Nephron progenitor cell (in vitro differentiated cells): ENCODE results near the gene CTNNBL1.
"Not testable (repeated sequence)": the region's sequence is repeated elsewhere in the genome, so short reads cannot be mapped to it uniquely, and the experiment has no call there.

Experiments used
- DNase-seq: peaks from one replicate; pipeline ENCODE4 v3.0.0; 2021
- H3K27ac Mint-ChIP-seq: 2 replicates; pipeline ENCODE4 v1.8.0; 2021; ENCODE audit warnings: mild to moderate bottlenecking, moderate library complexity, mixed read lengths
- H3K27me3 Mint-ChIP-seq: 2 replicates; pipeline ENCODE4 v1.8.0; 2021; ENCODE audit warnings: mild to moderate bottlenecking, low read depth, mixed read lengths; ENCODE audit not compliant: poor library complexity
- H3K36me3 Mint-ChIP-seq: 2 replicates; pipeline ENCODE4 v1.8.0; 2021; ENCODE audit warnings: low read depth, mixed read lengths
- H3K4me1 Mint-ChIP-seq: 2 replicates; pipeline ENCODE4 v1.8.0; 2021; ENCODE audit warnings: mixed read lengths
- H3K4me3 Mint-ChIP-seq: 2 replicates; pipeline ENCODE4 v1.8.0; 2021; ENCODE audit warnings: mild to moderate bottlenecking, moderate library complexity, mixed read lengths
- H3K9me3 Mint-ChIP-seq: 2 replicates; pipeline ENCODE4 v1.8.0; 2021; ENCODE audit warnings: mild to moderate bottlenecking, moderate library complexity, mixed read lengths
- TF ChIP-seq, protein P1 (sequence below): fragments of 200-600 bp; sonication (generic); IDR thresholded peaks from 2 replicates; pipeline ENCODE4 v1.5.0; 2021; ENCODE audit warnings: antibody characterized with exemption

The CTNNBL1 gene

DNA sequence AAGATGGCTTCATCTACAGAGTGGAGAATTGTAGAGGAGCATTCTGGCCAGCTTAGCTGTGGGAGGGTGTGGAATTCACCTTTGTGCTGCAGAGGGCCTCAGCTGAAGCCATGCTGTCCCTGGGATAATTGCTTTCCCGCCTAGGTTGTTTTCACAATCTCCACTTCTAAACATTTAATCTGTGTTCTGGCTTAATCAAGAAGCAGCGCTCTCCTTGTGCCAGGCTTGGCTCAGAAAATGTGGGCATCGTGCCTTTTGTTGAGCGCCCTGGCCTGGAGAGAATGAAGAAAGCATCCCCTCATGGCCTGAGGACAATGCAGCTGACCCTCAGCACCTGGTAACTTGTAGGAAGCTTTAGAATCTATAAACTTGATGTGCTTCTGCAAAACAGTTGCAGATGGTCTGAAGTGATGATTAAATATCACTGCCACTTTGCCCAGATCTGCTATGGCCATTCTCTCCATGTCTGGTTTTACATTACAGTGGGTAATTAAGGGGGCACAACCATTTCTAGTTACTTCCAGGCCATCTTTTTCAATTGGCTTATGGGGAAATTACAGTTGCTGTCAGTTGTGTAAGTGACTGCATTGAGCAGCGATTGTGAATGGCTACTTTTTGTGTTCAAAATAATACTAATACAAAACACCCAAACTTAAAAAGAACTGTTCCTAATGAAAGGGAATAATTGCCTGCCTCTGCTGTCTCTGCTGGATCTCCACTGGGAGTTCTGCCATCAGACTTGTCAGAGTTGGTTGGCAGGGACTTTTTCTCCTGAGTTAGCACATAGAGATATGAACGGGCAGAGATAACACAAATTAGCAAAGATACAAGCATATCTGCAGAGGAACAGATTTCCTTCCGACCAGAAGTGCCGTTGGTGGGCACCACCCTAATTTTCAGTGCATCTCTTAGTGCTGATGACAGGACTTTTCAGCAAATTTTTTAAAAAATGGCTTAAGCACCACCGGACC lies 18.4 kb downstream of the CTNNBL1 start:
- H3K27me3 Mint-ChIP-seq = no peaks in the 10 kb centered on the region
- no peak for DNase-seq
- no peak overlapping the region for H3K27ac Mint-ChIP-seq
- H3K4me1 Mint-ChIP-seq = peaks cover 39% of the 10 kb centered on the region
- H3K9me3 Mint-ChIP-seq = peaks cover 17% of the 10 kb centered on the region
- peaks cover 56% of the 10 kb centered on the region for H3K36me3 Mint-ChIP-seq
- H3K4me3 Mint-ChIP-seq = no peak overlapping the region
- TF ChIP-seq, protein P1, sequence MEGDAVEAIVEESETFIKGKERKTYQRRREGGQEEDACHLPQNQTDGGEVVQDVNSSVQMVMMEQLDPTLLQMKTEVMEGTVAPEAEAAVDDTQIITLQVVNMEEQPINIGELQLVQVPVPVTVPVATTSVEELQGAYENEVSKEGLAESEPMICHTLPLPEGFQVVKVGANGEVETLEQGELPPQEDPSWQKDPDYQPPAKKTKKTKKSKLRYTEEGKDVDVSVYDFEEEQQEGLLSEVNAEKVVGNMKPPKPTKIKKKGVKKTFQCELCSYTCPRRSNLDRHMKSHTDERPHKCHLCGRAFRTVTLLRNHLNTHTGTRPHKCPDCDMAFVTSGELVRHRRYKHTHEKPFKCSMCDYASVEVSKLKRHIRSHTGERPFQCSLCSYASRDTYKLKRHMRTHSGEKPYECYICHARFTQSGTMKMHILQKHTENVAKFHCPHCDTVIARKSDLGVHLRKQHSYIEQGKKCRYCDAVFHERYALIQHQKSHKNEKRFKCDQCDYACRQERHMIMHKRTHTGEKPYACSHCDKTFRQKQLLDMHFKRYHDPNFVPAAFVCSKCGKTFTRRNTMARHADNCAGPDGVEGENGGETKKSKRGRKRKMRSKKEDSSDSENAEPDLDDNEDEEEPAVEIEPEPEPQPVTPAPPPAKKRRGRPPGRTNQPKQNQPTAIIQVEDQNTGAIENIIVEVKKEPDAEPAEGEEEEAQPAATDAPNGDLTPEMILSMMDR = no peak

DNA sequence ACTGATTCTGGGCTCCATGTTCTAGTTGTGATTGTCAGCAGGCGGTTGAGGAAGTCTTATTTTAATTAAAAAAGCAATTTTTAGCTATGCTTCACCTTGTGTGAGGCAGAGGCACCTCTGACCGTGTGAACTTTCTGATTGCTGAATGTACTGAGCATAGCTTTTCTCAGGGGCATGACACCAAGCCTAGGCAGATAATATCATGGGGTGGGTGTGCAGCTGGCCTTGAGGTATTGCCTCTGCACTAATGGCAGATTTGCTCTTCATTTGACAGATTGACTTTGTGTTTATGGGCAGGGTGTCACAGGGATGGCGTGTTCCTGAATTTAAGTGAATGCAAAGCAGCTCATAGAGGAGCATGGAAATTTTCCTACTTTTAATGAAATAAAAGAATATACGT lies 19.6 kb downstream of the CTNNBL1 start:
- TF ChIP-seq, protein P1 = no peak
- H3K27me3 Mint-ChIP-seq = no peaks in the 10 kb centered on the region
- H3K4me3 Mint-ChIP-seq = no peak overlapping the region
- peaks cover 50% of the 10 kb centered on the region for H3K36me3 Mint-ChIP-seq
- H3K4me1 Mint-ChIP-seq = peaks cover 39% of the 10 kb centered on the region
- H3K27ac Mint-ChIP-seq = no peak overlapping the region
- DNase-seq = no peak
- H3K9me3 Mint-ChIP-seq = peaks cover 13% of the 10 kb centered on the region

DNA sequence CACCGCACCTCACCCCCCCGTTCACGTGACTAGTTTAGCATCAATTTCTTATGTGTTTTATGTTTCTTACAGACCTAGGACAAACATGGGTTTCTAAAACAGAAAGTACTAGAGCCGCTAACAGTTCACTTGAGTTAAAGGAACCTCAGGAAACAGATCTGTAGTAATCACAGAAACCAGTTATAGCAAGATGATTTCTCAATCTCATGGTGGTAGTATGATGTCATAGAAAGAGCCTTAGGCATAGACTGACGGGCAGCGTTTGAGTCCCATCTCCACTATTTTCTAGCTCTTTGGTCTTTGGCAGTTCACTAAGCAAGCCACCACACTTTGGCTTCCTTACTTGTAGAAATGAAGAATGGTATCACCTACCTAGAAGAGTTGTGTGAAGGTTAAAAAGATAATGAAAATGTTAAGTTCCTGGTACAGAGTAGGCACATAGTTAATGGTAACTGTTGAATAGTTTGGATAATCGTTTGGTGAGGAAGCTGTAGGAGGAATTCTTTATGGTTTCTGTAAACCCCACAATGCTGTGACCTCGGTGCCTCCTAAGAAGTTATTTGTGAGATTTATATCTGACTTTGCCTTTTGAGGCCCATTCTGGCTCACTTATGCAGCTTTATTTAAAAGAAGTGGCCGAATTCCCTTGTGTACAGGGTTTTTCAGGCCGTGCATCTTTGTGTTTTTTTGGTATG lies 21.3 kb downstream of the CTNNBL1 start:
- peaks cover 20% of the 10 kb centered on the region for H3K9me3 Mint-ChIP-seq
- no peak overlapping the region for H3K4me3 Mint-ChIP-seq
- no peaks in the 10 kb centered on the region for H3K27me3 Mint-ChIP-seq
- H3K27ac Mint-ChIP-seq = no peak overlapping the region
- peaks cover 39% of the 10 kb centered on the region for H3K4me1 Mint-ChIP-seq
- DNase-seq = no peak
- TF ChIP-seq, protein P1 = no peak
- H3K36me3 Mint-ChIP-seq = peaks cover 44% of the 10 kb centered on the region

DNA sequence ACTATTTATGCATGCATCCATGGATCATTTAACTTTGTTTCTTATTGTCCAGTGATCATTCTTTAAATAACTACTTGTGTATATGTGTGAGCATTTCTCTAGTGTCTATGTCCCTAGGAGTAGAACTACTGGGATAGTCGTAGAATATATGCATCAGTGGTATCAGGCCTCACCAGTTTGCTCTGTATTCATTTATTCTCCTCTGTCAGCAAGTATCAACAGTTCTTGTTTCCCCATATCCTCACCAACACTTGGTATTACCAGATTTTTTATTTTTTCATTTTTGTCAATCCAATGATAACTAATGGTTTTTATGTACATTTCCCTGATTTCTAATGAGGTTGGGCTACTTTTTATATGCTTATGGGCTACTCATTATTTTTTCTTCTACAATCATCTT lies 27.9 kb downstream of the CTNNBL1 start:
- TF ChIP-seq, protein P1 = no peak
- no peak for DNase-seq
- peaks cover 23% of the 10 kb centered on the region for H3K4me1 Mint-ChIP-seq
- H3K27me3 Mint-ChIP-seq = peaks cover 3% of the 10 kb centered on the region
- no peak overlapping the region for H3K4me3 Mint-ChIP-seq
- peaks cover 33% of the 10 kb centered on the region for H3K9me3 Mint-ChIP-seq
- H3K27ac Mint-ChIP-seq = no peak overlapping the region
- peaks cover 36% of the 10 kb centered on the region for H3K36me3 Mint-ChIP-seq

DNA sequence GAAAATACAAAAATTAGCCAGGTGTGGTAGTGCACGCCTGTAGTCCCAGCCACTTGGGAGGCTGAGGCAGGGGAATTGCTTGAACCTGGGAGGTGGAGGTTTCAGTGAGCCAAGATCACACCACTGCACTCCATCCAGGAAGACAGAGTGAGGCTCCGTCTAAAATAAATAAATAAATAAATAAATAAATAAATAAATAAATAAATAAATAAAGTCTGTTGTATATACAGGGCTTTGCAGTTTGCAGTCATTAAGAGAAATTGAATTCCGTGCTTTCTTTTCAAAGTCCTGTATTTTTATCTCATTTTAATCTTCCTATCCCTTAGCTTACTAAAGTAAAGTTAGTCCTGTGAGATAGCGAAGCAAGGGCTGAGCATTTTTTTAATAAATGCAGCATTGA lies 28.5 kb downstream of the CTNNBL1 start:
- DNase-seq, H3K27me3 Mint-ChIP-seq, H3K4me3 Mint-ChIP-seq, H3K27ac Mint-ChIP-seq: not testable (repeated sequence)
- Mint-ChIP-seq H3K36me3 (peaks cover 30% of the 10 kb centered on the region), H3K9me3 (peaks cover 29% of the 10 kb centered on the region), H3K4me1 (peaks cover 24% of the 10 kb centered on the region)

DNA sequence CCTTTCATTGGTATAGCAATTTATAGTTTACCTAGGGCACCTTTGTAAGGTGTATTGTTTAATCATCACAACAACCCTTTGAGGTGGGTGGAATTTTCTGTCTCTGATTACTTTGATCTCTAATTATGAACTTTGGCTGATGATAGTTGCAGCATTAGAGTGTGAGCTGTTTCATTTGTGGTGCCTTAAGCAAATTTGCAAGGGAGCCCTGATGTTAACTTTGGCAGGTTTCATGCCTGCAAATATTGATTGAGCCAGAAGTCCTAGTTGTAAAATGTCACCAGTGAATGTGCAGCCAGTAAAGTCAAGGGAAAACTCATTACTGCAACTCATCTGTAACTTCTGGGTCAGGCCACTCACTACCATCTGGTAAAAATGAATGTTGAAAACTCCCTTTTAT lies 29.8 kb downstream of the CTNNBL1 start:
- H3K9me3 Mint-ChIP-seq = peaks cover 22% of the 10 kb centered on the region
- peaks cover 3% of the 10 kb centered on the region for H3K27me3 Mint-ChIP-seq
- TF ChIP-seq, protein P1 = no peak
- no peak for DNase-seq
- no peak overlapping the region for H3K4me3 Mint-ChIP-seq
- no peak overlapping the region for H3K27ac Mint-ChIP-seq
- H3K36me3 Mint-ChIP-seq = peaks cover 23% of the 10 kb centered on the region
- peaks cover 37% of the 10 kb centered on the region for H3K4me1 Mint-ChIP-seq
